Endothelial cell of umbilical vein (primary cell): Measurements from ENCODE around the gene CMIP. TPM values are rescaled to one million over a fixed set of nuclear protein-coding genes. Genes with fewer than 3 reads are reported as not detected.

Experiments used
- BruUV-seq: library from RNA; stranded (reverse); fragments of 400-500 nt; replicated peaks from 2 replicates; lab custom pipeline; 2021; lab: Mats Ljungman, UMichigan
- CTCF ChIA-PET: fragments of 300-600, 350-600 bp; sonication (Branson Sonifier 250); formaldehyde crosslinking; loops from one replicate; lab custom pipeline; 2021; ENCODE audit warnings: antibody characterized with exemption, inconsistent platforms; lab: Charles Lee
- POLR2A ChIA-PET: fragments of 300-600, 350-600 bp; sonication (Branson Sonifier 250); formaldehyde crosslinking; loops from one replicate; lab custom pipeline; 2021; ENCODE audit warnings: antibody characterized with exemption, inconsistent platforms; lab: Charles Lee
- DNase-seq: peaks from one replicate; pipeline ENCODE4 v3.0.0-alpha.2; 2011; ENCODE audit warnings: low read depth, low spot score
- FAIRE-seq: peaks from 2 replicates; lab custom pipeline; 2011; peaks lifted over from hg19 to GRCh38; lab: Jason Lieb, UNC
- H2AFZ ChIP-seq: 2 replicates; pipeline ENCODE4 v1.6.0; 2012; ENCODE audit warnings: low read depth, low read length, control low read depth, inconsistent platforms
- H3K27ac ChIP-seq: 2 replicates; pipeline ENCODE4 v1.5.1; 2011; ENCODE audit warnings: low read depth, mild to moderate bottlenecking, control low read depth, low read length, moderate library complexity; ENCODE audit not compliant: insufficient read depth
- H3K27me3 ChIP-seq, 2 experiments: 2 replicates each; pipeline versions ENCODE4 v1.6.0 to v1.6.1; 2011; ENCODE audit warnings: low read length in 2 of 2, mixed read lengths in 1 of 2; ENCODE audit not compliant: control insufficient read depth in 2 of 2, insufficient read depth in 2 of 2
- H3K36me3 ChIP-seq, 2 experiments: 2 replicates in 1 of 2; 3 replicates in 1 of 2; pipeline ENCODE4 v1.5.1; 2011; ENCODE audit warnings: low read length in 2 of 2, mild to moderate bottlenecking in 1 of 2, moderate library complexity in 1 of 2; ENCODE audit not compliant: control insufficient read depth in 2 of 2, insufficient read depth in 2 of 2; ENCODE audit errors: extremely low read depth in 1 of 2
- H3K4me1 ChIP-seq: 3 replicates; pipeline ENCODE4 v1.5.1; 2011; ENCODE audit warnings: mild to moderate bottlenecking, low read length; ENCODE audit not compliant: control insufficient read depth, insufficient read depth; ENCODE audit errors: extremely low read depth
- H3K4me2 ChIP-seq: 2 replicates; pipeline ENCODE4 v1.6.1; 2011; ENCODE audit warnings: low read length, control low read depth, mixed read lengths; ENCODE audit not compliant: insufficient read depth
- H3K4me3 ChIP-seq, 3 experiments: fragments of 200-600 bp in 1 of 3; sonication (generic), shearing (Covaris generic) in 1 of 3; replicated peaks in 1 of 3; 2 replicates each; pipeline ENCODE4 v1.5.1; 2011 to 2016; ENCODE audit warnings: control low read depth in 3 of 3, low read length in 3 of 3, mild to moderate bottlenecking in 2 of 3, inconsistent platforms in 1 of 3, low read depth in 1 of 3, moderate library complexity in 1 of 3; ENCODE audit not compliant: insufficient read depth in 1 of 3
- H3K79me2 ChIP-seq: 2 replicates; pipeline ENCODE4 v1.6.0; 2012; ENCODE audit warnings: low read length, inconsistent platforms; ENCODE audit not compliant: control insufficient read depth, insufficient read depth
- H3K9ac ChIP-seq: replicated peaks from 2 replicates; pipeline ENCODE3; 2011; ENCODE audit warnings: low read length, control low read depth; ENCODE audit not compliant: insufficient read depth; ENCODE audit errors: extremely low read depth
- H3K9me1 ChIP-seq: replicated peaks from 3 replicates; pipeline ENCODE4 v1.6.0; 2011; ENCODE audit warnings: mild to moderate bottlenecking, low read length; ENCODE audit not compliant: control insufficient read depth, insufficient read depth; ENCODE audit errors: extremely low read depth
- H3K9me3 ChIP-seq: replicated peaks from 2 replicates; pipeline ENCODE4 v1.5.1; 2012; ENCODE audit warnings: low read length, inconsistent platforms; ENCODE audit not compliant: control insufficient read depth, insufficient read depth
- H4K20me1 ChIP-seq: replicated peaks from 2 replicates; pipeline ENCODE3; 2011; ENCODE audit warnings: mild to moderate bottlenecking, low read length; ENCODE audit not compliant: control insufficient read depth, insufficient read depth; ENCODE audit errors: extremely low read depth
- EZH2 ChIP-seq: IDR thresholded peaks from 2 replicates; pipeline ENCODE4 v1.6.1; 2012; ENCODE audit warnings: borderline replicate concordance, low read depth, mild to moderate bottlenecking, moderate library complexity, low read length, inconsistent platforms; ENCODE audit not compliant: severe bottlenecking
- FOS ChIP-seq: IDR thresholded peaks from 2 replicates; pipeline ENCODE4 v1.6.1; 2011; ENCODE audit warnings: mild to moderate bottlenecking, low read length, moderate library complexity, borderline replicate concordance; ENCODE audit not compliant: insufficient read depth
- GATA2 ChIP-seq: IDR thresholded peaks from 2 replicates; pipeline ENCODE4 v1.7.0; 2011; ENCODE audit warnings: low read depth, mild to moderate bottlenecking, moderate library complexity, mixed read lengths, low read length; ENCODE audit not compliant: insufficient read length, insufficient read depth
- JUN ChIP-seq: IDR thresholded peaks from 2 replicates; pipeline ENCODE4 v1.6.1; 2011; ENCODE audit warnings: borderline replicate concordance, low read depth; ENCODE audit not compliant: insufficient read length, insufficient read depth
- MYC ChIP-seq: IDR thresholded peaks from one replicate; pipeline ENCODE4 v1.6.1; 2011; ENCODE audit warnings: mild to moderate bottlenecking, low read depth, low read length
- POLR2A ChIP-seq: IDR thresholded peaks from 2 replicates; pipeline ENCODE4 v1.6.1; 2012; ENCODE audit warnings: low read depth, mild to moderate bottlenecking, control low read depth, low read length
- POLR2AphosphoS5 ChIP-seq: IDR thresholded peaks from 2 replicates; pipeline ENCODE4 v1.6.1; 2012; ENCODE audit warnings: low read depth, mild to moderate bottlenecking, control low read depth, low read length, moderate library complexity; ENCODE audit not compliant: insufficient read depth
- dilution Hi-C: fragments of 300-500 bp; cut with MboI; formaldehyde crosslinking; loops from one replicate; pipeline ENCODE4 v1.15.0; 2019; ENCODE audit warnings: low sequenced_read_pairs; ENCODE audit not compliant: extremely low pct_ligation_motif_present
- intact Hi-C: fragments of 100-400 bp; cut with micrococcal nuclease; formaldehyde crosslinking; loops from one replicate; pipeline ENCODE4 v1.10.0; 2022
- polyA plus RNA-seq, 4 experiments: library from polyadenylated mRNA; depleted of rRNA in 3 of 4; stranded (reverse) in 3 of 4; unstranded in 1 of 4; fragments of >200 nt; gene quantifications; 2 replicates each; pipeline versions ENCODE4 v1.2.1 to v1.2.3, GENCODE V29; 2011 to 2012; ENCODE audit warnings: missing spikeins in 1 of 4
- total RNA-seq: library from RNA; stranded (reverse); gene quantifications from 2 replicates; pipeline ENCODE4 v1.2.3, GENCODE V29; 2021
- TF ChIP-seq, protein P1 (sequence below): IDR thresholded peaks from 2 replicates; pipeline ENCODE4 v1.6.1; 2011; ENCODE audit not compliant: insufficient read depth, insufficient read length
- TF ChIP-seq, protein P2 (sequence below), 2 donors: IDR thresholded peaks; 1 replicate in 1 of 2; 2 replicates in 1 of 2; pipeline ENCODE4 v1.5.1; 2011; ENCODE audit warnings: low read length in 2 of 2, mild to moderate bottlenecking in 2 of 2, moderate library complexity in 2 of 2, control low read depth in 1 of 2, inconsistent platforms in 1 of 2, low read depth in 1 of 2; ENCODE audit not compliant: insufficient read depth in 1 of 2; ENCODE audit errors: extremely low read depth in 1 of 2

CMIP gene
- total and polyA plus RNA-seq, 2 donors (not counting 3 experiments of a cell fraction or from before 2014, with no cell fraction given), result 29.0 to 101 TPM

DNA sequence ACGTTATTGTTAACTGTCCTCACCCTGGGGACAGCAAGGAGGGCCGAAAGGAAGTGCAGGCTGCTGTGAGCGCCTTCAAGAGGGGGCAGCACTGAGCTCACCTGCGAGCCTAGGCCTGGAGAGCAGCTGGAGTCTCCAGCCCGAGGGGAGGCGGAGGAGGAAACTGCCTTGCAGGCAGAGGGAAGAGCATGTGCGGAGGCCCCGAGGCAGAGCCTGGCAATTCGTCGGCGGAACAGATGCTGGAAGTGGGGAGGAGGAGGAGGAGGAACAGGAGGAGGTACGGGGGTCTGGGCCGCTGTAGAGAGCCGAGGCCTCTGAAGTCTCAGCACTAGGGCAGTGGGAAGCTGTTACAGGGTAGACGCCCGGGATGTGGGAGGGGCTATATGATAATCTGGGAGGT lies 284.8 kb downstream of the CMIP start:
- BruUV-seq, result no TSS peak
- dilution Hi-C loops (loop anchor here (25.0 kb wide), 1 partner anchor 342 kb away; no protein-coding TSS in a partner anchor), intact Hi-C loops (no loop called here)
- H3K4me3 ChIP-seq, result no peak overlapping the region
- no peaks in the 10 kb centered on the region for H3K79me2 ChIP-seq
- no peak overlapping the region for H3K9ac ChIP-seq
- no peaks in the 10 kb centered on the region for H3K36me3 ChIP-seq
- no peak for FAIRE-seq
- no peaks in the 10 kb centered on the region for H3K9me1 ChIP-seq
- no peak overlapping the region for H3K4me2 ChIP-seq
- no peaks in the 10 kb centered on the region for H4K20me1 ChIP-seq
- H3K27ac ChIP-seq, result no peak overlapping the region
- CTCF ChIA-PET, result interaction anchor here (0.7 to 1.8 kb wide), 11 partner anchors 14 to 468 kb away, joined by 3 to 6 read pairs (median 4); no protein-coding TSS in a partner anchor
- no peak overlapping the region for H2AFZ ChIP-seq
- H3K9me3 ChIP-seq, result no peaks in the 10 kb centered on the region
- POLR2A ChIA-PET, result no interaction called here
- DNase-seq, result no peak
- H3K27me3 ChIP-seq, result peaks cover 0 to 3% of the 10 kb centered on the region in 2 experiments
- peaks cover 11% of the 10 kb centered on the region for H3K4me1 ChIP-seq
- TF ChIP-seq FOS (no peak), POLR2AphosphoS5 (no peak), GATA2 (no peak), MYC (no peak), EZH2 (no peak), JUN (no peak), POLR2A (no peak)
- TF ChIP-seq, protein P1, sequence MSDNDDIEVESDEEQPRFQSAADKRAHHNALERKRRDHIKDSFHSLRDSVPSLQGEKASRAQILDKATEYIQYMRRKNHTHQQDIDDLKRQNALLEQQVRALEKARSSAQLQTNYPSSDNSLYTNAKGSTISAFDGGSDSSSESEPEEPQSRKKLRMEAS, result no peak
- TF ChIP-seq, protein P2, sequence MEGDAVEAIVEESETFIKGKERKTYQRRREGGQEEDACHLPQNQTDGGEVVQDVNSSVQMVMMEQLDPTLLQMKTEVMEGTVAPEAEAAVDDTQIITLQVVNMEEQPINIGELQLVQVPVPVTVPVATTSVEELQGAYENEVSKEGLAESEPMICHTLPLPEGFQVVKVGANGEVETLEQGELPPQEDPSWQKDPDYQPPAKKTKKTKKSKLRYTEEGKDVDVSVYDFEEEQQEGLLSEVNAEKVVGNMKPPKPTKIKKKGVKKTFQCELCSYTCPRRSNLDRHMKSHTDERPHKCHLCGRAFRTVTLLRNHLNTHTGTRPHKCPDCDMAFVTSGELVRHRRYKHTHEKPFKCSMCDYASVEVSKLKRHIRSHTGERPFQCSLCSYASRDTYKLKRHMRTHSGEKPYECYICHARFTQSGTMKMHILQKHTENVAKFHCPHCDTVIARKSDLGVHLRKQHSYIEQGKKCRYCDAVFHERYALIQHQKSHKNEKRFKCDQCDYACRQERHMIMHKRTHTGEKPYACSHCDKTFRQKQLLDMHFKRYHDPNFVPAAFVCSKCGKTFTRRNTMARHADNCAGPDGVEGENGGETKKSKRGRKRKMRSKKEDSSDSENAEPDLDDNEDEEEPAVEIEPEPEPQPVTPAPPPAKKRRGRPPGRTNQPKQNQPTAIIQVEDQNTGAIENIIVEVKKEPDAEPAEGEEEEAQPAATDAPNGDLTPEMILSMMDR (IDR thresholded peaks at IDR 0.05; ENCODE audit: extremely low read depth in 1 of 2, insufficient read depth in 1 of 2, low read depth in 1 of 2, low read length in 2 of 2), result no peak
